Measurements from ENCODE around the gene CNDP2.
A peak's percentile ranks its signal among the peaks of the same experiment; 100 is the strongest.
"Not testable (repeated sequence)": the region's sequence is repeated elsewhere in the genome, so short reads cannot be mapped to it uniquely, and the experiment has no call there.

Gene CNDP2

DNA sequence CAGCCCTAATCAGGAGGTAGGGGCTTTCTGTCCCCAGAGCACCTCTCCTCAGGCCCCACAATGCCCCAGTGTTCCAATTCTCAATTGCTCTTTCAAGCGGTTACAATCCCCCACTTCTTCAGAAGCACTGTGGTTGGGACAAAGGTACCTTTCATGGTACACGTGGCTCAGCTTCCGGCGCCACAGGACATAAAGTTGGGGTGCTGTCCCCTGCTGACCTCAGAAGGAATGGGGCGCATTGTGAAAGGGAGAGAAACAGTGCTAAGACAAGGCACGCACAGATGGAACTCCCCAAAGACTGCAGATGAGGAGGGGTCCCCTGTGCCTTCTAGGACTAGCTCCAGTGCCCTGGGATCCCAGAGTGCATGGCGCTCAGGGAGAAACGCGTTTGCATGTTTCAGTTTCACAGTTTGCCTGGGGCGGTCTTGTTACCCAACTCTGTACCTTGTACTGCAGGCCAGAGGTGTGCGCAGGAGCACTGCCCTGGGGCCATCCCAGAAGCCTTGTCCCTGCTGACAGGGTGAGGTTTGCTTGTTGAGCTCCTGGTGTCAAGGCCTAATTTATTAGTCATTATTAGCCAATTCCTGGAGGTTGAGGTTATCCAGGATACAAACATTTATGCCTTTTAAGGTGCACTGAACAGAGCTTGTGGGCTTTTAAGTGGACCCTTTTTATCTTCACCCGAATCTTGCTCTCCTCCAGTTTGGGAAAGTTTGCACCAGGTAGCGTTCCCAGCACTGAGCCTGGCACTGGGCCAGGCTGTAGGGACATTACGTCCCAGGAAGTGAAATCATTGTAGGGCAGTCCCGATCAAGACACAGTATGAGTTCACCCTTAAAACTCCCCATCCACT lies 45.8 kb downstream of the CNDP2 start:
- no peak for DNase-seq

DNA sequence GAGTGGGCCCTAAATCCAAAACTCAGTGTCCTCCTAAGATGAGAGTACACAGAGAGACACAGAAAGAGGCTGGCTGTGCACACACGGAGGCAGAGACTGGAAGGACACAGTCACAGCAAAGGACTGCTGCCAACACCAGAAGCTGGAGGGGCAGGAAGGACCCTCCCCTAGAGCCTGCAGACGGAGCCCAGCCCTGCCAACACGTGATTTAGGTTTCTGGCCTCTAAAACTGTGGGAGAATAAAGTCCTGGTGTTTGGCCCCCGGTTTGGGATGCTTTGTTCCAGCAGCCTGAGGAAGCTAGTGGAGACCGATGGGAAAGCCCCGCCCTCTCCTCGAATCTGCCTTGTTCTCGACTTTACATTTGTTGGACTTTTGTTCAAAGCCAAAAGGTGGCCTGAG lies 48.7 kb downstream of the CNDP2 start:
- no peak for DNase-seq

DNA sequence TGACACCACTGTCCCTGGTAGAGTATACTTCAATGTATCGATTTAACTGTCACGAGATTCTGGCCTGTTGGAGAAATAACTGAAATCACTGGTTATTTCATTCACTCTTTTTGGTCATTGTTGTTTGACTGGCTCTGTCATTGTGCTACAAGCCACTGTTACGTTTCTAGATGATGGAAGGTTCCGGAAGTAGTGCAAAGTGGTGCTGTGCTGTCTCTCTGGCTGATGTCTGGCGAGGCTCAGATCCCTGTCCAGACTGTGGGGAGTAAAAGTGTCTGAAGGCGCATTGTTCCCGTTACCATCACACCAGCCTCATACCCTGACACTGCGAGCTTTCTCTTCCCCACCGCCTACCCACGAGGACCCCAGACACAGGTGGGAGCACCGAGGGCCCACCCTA lies 49.8 kb downstream of the CNDP2 start:
- DNase-seq, result no peak

DNA sequence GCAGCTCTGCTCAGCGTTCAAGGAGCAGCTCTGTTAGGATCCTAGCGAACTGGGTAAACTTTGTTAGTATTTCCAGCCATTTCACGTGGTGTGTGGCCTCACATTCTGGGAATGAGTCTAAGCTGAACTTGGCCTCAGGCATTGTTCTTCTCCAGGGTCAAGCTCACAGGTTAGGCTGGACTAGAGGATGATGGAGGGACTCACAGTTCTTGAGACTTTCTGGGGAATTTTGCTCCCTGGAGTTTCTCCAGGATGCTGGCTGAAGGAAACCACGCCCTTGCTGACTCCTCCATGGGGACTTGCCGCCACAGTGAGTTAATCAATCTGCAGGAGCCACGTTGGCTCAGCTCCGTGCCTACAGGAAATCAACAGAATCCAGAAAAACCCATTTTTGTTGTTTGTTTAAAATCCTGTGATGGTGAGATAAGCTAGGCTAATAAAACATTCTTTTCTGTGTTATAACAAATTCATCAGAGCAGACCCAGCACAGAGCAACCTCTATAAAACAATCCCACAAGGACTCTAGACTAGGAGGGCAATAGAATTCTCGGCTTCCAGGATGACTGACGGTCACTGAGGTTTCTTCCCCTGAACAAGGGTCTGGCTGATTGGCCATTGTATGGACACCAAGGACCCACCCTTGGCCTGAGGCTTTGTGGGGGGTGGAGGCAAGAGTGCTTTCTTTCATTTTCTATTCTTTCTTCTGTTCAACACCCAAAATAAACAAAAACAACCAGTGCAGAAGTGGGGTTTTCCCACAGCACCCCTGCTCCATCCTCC lies 50.8 kb downstream of the CNDP2 start:
- no peak for DNase-seq

DNA sequence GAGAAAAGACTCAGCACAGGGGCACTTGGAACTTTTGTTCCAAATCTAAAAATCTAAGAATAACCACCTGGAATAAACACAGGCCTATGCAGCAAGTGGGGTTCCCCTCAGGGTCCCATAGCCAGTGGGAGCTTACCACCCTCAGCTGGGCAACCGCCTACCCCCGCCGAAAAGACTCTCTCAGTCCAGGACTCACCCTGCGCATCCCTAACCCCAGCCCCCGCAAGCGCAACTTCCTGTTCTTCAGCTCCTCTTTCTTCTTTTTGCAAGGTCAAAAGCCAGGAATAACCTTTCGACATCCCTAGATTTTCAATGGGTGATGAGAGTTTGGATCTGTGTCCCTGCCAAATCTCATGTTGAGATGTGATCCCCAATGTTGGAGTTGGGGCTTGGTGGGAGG lies 51.7 kb downstream of the CNDP2 start:
- DNase-seq, result no peak

DNA sequence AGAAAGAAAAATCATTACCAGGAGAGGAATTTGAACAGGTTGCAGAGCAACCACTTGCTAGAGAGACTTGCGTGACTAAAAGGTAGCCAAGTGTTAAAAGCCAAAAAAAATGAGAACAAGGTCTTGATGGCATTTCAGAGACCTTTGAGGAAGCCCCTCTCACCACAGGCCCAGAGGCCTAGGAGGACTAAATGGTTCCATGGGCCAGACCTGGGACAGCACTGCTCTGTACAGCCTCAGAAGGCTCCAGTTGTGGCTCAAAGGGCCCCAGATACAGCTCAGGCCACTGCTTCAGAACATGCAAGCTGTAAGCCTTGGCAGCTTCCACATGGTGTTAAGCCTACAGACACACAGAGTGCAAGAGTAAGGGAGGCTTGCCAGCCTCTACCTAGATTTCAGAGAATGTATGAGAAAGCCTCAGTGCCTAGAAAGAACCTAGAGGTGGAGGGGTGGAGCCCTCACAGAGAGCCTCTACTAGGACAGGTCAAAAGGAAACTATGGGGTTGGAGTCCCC lies 53.5 kb downstream of the CNDP2 start:
- no peak for DNase-seq

DNA sequence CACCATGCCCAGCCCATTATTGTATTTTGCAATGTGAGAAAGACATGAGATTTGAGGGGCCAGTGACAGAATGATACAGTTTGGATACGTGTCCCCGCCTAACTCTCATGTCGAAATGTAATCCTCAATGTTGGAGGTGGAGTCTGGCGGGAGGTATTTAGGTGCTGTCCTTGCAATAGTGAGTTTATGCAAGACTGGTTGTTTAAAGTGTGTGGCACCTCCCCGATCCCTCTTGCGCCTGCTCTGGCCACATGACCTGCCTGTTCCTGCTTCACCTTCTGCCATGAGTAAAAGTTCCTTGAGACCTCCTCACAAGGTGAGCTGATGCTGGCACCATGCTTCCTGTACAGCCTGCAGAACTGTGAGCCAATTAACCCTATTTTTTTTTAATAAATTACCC lies 54.7 kb downstream of the CNDP2 start:
- DNase-seq, result no peak

DNA sequence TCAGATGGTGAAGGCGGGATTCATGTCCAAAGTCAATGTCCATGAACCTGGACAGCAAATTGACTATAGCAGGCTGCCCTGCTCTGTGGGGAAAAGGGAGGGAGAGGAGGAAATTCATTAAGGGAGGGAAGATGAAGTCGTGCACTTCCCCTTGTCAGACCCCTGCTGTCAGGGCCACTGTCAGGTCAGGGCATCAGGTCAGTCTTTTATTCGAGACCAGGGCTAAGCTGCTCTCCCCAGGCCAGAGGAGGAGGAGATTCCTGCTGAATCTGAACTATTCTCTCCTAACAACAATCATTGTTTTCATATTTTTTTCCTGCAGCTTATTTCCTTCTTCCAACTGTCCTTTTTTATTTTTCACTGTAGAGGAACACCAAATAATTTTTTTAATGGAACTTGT lies 55.3 kb downstream of the CNDP2 start:
- DNase-seq, result no peak

DNA sequence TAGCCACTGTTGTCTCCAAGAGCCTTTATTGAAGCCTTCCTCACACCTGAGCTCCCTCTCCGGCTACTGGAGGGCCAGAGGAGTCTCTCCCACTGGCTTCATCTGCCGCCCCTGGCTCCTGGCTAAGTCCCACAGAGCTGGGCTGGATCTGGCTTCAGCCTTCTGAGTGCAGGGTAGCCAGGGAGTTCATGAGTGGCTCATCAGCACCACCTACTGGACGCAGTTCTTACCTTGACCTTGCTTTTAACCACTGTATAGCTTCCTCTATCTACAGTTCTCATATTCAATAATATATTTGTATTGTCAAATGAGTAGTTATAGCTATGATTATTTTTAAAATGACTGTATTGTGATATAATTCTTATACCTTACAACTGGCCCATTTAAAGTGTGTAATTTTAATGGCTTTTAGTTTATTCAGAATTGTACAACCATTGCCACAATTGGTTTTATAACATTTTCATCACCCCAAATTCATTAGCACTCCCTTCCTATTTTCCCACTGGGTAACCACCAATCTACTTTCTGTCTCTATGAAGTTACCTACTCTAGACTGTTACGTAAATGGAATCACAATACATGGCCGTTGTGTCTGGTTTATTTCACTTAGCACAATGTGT lies 55.9 kb downstream of the CNDP2 start:
- peak; percentile 62 to 67 for DNase-seq

DNA sequence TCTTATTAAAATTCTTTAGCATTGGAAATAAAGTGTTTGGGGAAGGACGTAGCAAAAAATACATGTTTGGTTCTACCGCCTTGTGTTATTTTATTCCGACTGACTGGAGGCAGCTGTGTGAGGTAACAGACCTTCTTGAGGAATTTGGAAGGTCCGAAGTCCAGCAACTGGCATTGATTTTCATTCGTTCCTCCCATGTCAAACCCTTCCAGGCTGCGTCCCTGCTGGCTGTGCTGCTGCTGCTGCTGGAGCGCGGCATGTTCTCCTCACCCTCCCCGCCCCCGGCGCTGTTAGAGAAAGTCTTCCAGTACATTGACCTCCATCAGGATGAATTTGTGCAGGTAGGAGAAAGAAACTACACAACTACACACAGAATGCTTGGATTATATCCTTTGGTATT lies 60.0 kb downstream of the CNDP2 start:
- no peak for DNase-seq

DNA sequence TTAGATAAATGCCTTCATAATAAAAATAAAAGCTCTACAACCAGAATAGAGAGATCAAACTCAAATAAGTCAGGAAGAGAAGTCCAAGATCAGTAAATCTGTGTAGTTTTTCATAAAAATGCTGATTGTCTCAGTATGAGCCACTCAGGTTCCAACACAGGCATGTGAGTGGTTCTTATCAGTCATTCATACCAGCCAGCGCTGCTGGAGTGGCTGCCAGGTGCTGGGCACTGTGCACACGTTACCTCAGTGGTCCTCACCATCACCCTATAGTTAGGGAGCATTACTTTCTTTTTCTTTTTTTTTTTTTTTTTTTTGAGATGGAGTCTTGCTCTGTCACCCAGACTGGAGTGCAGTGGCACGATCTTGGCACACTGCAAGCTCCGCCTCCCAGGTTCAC lies 61.9 kb downstream of the CNDP2 start:
- DNase-seq, result no peak

DNA sequence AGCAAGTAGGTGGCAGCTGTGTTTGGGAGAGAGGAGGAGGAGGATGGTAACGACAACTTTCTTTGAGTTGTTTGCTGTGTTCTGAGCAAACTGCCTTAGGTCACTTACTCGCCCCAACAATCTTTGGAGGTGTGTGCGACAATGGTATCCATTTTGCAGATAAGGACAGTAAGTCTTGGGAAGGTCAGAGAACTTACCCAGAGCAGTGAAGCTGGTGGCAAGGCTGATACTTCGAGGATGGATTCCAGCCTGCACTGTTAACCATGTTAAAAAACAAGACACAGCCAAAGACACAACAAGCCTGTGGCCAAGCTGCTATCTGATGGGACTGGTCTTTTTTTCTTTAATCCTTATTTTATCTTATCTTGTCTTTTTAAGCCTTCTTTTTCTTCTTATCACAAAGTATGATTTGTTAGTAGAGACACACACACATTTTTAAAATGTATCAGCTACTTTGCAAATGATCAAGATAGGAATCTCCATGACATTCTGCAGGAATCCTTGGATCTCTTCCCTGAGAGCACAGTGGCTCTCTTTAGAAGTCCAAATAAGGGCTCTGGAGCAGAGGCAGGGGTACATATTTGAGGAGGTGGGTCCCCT lies 66.1 kb downstream of the CNDP2 start:
- DNase-seq, result no peak

DNA sequence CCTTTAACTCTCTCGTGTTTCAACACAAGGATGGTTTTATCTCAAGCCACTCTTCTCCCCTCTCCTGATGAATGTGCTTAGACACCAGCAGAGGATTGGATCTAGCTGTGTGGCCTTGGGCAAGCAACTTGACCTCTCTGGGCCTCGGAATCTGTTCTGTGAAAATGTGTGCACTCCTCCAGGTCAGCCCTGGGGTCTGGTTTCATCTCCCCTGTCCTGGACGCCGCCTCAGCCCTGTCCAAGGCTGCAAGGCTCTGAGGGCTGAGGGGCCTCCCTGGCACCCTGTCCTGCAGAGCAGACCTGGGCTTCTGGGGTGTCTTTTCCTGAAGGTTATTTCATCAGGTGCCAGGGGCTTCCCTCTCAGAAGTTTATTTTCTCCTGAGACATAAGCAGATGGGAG lies 66.6 kb downstream of the CNDP2 start:
- no peak for DNase-seq

DNA sequence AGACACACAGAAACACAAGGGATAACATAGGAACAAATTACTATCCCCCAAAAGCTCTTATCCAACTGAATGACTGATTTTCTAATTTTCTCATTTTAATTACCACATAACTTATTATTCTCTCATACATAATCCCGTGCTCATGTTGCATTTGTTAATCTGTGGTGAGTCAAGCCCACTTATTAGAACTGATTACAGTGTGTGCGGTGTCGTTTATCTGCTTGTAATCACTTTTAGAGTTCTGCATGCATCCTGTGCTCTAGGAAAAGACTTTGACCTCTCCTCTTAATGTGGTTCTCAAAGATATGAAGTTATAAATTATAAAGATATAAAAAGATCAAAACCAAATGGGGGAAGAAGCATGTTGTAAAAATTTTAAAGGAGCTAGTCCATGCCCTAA lies 67.8 kb downstream of the CNDP2 start:
- no peak for DNase-seq

DNA sequence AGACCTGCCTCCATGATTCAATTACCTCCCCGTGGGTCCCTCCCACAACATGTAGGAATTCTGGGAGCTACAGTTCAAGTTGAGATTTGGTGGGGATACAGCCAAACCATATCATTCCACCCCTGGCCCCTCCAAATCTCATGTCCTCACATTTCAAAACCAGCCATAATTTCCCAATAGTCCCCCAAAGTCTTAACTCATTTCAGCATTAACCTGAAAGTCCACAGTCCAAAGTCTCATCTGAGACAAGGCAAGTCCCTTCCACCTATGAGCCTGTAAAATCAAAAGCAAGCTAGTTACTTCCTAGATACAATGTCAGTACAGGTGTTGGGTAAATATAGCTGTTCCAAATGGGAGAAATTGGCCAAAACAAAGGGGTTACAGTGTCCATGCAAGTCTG lies 69.0 kb downstream of the CNDP2 start:
- not testable (repeated sequence) for DNase-seq

DNA sequence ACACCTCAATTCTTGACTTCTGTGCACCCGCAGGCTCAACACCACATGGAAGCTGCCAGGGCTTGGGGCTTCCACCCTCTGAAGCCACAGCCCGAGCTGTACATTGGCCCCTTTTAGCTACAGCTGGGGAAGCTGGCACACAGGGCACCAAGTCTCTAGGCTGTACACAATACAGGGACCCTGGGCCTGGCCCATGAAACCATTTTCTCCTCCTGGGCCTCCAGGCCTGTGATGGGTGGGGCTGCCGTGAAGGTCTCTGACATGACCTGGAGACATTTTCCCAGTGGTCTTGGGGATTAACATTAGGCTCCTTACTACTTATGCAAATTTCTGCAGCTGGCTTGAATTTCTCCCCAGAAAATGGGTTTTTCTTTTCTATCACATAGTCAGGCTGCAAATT lies 69.8 kb downstream of the CNDP2 start:
- DNase-seq, result not testable (repeated sequence)

DNA sequence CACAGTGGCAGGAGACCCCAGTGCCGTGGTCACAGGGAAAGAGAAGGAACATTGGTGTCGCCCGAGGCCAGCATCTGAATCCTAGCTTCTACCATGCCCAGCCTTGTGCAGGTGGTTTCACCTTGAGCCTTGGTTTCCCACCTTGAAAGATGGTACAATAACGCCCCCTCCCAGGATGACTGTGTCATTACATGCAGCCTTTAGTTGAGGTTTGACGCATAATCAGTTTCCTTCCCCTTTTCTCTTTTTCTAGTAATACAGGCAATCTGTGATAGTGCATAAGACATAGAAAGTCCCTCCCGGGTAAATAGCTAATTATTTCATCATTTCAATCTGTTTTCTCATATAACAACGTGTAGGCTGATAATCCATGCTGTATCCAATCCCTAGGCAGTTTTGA lies 71.7 kb downstream of the CNDP2 start:
- DNase-seq, result no peak

DNA sequence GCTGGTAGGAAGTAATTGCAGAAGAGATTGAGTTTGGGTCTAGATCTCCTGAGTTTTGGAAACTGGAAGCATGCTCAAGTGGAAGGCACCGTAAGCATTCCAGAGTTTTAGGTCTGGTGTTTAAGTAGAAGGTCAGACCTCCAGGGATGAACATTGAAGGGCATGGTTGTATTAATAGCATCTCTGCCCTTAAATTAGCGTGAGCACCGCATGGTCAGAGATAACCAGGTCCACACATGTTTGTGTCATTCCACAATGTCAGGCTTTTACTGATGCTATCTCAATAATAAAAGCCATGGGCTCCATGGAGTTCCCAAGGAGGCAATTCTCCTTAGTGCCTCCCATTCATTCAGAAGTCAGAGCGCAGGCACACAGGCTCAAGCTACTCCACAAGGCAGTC lies 73.2 kb downstream of the CNDP2 start:
- no peak for DNase-seq

DNA sequence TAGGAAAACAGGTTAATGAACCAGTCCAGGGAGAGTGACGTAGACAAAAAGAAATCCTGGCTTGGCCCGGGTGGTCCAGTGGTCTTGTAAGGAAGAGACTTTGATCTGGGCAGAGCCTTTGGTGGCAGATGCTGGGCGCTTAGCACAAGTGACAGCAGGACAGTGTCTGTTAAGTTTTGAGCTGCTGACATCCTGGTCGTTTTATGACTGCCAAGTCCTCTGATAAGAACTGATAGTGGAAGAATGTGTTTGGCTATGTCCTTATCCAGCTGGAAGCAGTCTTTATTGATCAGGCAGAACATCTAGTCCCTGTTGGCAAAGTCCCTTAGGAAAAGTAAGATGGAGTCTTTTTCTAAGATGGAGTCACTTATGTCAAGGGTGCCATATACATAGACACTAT lies 74.1 kb downstream of the CNDP2 start:
- DNase-seq, result no peak

DNA sequence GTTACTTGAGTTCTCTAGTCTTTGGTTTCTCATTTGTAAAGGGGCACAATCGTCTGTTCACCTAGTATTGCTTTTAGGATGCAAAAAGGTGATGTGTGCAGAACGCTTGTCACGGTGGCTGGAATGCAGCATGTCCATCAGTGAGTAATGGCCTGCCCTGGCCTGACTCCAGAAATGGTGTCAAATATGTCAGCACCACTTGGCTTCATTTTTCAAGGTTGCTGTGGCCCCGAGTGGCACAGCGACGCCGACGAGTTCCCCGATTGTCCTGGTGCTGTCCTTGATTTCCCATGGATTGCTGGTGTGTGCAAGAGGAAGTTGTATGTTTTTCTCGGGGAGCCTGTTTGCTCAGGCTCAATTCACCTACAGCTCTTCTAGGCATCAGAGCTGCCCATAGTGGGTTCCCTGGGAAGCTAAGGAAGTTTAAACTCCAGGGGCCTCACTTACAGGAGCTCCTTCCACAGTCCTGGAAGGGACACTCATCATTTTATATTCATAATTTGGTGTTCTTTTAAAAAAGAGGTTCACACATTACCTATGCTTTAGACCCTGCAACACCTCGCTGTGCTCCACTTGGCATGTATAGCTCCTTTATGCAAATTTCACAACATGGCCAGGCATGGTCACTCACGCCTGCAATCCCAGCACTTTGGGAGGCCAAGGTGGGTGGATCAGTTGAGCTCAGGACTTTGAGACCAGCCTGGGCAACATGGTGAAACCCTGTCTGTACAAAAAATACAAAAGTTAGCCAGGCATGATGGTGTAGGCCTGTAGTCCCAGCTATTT lies 75.9 kb downstream of the CNDP2 start:
- DNase-seq, result no peak

DNA sequence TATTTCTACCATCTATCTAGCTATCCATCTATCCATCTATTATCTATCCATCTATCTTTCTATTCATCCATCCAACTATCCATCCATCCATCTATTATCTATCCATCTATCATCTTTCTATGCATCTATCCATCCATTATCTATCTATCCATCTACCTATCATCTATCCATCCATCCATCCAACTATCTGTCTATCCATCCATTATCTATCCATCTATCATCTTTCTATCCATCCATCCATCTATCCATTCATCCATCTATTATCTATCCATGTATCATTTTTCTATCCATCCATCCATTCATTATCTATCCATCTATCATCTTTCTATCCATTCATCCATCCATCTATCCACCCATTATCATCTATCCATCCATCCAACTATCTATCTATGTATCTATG lies 76.9 kb downstream of the CNDP2 start:
- DNase-seq, result no peak

All from stimulated activated CD4-positive, alpha-beta T cell treated with anti-CD3 and anti-CD28 coated beads, Interleukin-4, amount 100 ng/mL, for 4 hours (primary cell).